CD8-positive, alpha-beta memory T cell (primary cell): ENCODE results near the gene ERGIC1. TPM values are rescaled to one million over a fixed set of nuclear protein-coding genes. Genes with fewer than 3 reads are reported as not detected.
A peak's percentile ranks its signal among the peaks of the same experiment; 100 is the strongest.
"Not testable (repeated sequence)": the region's sequence is repeated elsewhere in the genome, so short reads cannot be mapped to it uniquely, and the experiment has no call there.

ENCODE experiments used
- CTCF ChIA-PET: fragments of 350-600 bp; sonication (Branson Sonifier 250); formaldehyde crosslinking; loops from one replicate; lab custom pipeline; 2021; ENCODE audit warnings: antibody characterized with exemption; lab: Charles Lee
- POLR2A ChIA-PET: fragments of 350-600 bp; sonication (Branson Sonifier 250); formaldehyde crosslinking; loops from one replicate; lab custom pipeline; 2021; ENCODE audit warnings: antibody characterized with exemption; lab: Charles Lee
- DNase-seq, 5 donors: peaks; one replicate each; pipeline versions ENCODE4 v3.0.0 to v3.0.0-alpha.2; 2020 to 2022; ENCODE audit warnings: mixed read lengths in 1 of 5
- H3K27ac ChIP-seq: one replicate; pipeline ENCODE4 v1.7.0; 2013; ENCODE audit warnings: low read depth, mild to moderate bottlenecking, low read length, moderate library complexity
- H3K27me3 ChIP-seq: 2 replicates; pipeline ENCODE4 v1.7.0; 2013; ENCODE audit warnings: low read length, mild to moderate bottlenecking; ENCODE audit not compliant: insufficient read depth, poor library complexity, severe bottlenecking
- H3K36me3 ChIP-seq: 2 replicates; pipeline ENCODE4 v1.7.0; 2013; ENCODE audit warnings: mild to moderate bottlenecking, low read length, moderate library complexity; ENCODE audit not compliant: insufficient read depth
- H3K4me1 ChIP-seq: 2 replicates; pipeline ENCODE4 v1.7.0; 2013; ENCODE audit warnings: mild to moderate bottlenecking, low read length, moderate library complexity; ENCODE audit not compliant: insufficient read depth
- H3K4me3 ChIP-seq: 2 replicates; pipeline ENCODE4 v1.7.0; 2013; ENCODE audit warnings: mild to moderate bottlenecking, low read length
- H3K9me3 ChIP-seq: 2 replicates; pipeline ENCODE4 v1.7.0; 2013; ENCODE audit warnings: mild to moderate bottlenecking, low read length
- H3K27ac Mint-ChIP-seq, 8 donors: one replicate each; pipeline ENCODE4 v1.8.0; 2020 to 2021; ENCODE audit warnings: mixed read lengths in 8 of 8, mild to moderate bottlenecking in 6 of 8, inconsistent platforms in 3 of 8, moderate library complexity in 3 of 8
- H3K27me3 Mint-ChIP-seq, 2 donors: one replicate each; pipeline ENCODE4 v1.8.0; 2020 to 2021; ENCODE audit warnings: mixed read lengths in 2 of 2, mild to moderate bottlenecking in 1 of 2, moderate library complexity in 1 of 2
- H3K36me3 Mint-ChIP-seq, 3 donors: one replicate each; pipeline ENCODE4 v1.8.0; 2020 to 2021; ENCODE audit warnings: mixed read lengths in 3 of 3, inconsistent platforms in 1 of 3, mild to moderate bottlenecking in 1 of 3
- H3K4me1 Mint-ChIP-seq, 3 donors: one replicate each; pipeline ENCODE4 v1.8.0; 2020 to 2021; ENCODE audit warnings: mixed read lengths in 3 of 3, inconsistent platforms in 1 of 3, mild to moderate bottlenecking in 1 of 3
- H3K4me3 Mint-ChIP-seq, 7 donors: one replicate each; pipeline ENCODE4 v1.8.0; 2020 to 2021; ENCODE audit warnings: mixed read lengths in 7 of 7, mild to moderate bottlenecking in 6 of 7, moderate library complexity in 4 of 7, inconsistent platforms in 2 of 7
- H3K9me3 Mint-ChIP-seq, 5 donors: one replicate each; pipeline ENCODE4 v1.8.0; 2020 to 2022; ENCODE audit warnings: mixed read lengths in 5 of 5, mild to moderate bottlenecking in 3 of 5, moderate library complexity in 2 of 5, inconsistent platforms in 1 of 5
- polyA plus RNA-seq: library from polyadenylated mRNA; unstranded; fragments of 300-500 nt; fragmentation: Illumina TruSeq; gene quantifications from one replicate; pipeline ENCODE4 v1.2.3, GENCODE V29; 2021
- total RNA-seq, 2 experiments: library from RNA; stranded (reverse); gene quantifications; one replicate each; pipeline ENCODE4 v1.2.3, GENCODE V29; 2021

Gene ERGIC1
- total and polyA plus RNA-seq, 3 experiments from 2014 or later, result 25.9 to 39.9 (median 39.7) TPM

DNA sequence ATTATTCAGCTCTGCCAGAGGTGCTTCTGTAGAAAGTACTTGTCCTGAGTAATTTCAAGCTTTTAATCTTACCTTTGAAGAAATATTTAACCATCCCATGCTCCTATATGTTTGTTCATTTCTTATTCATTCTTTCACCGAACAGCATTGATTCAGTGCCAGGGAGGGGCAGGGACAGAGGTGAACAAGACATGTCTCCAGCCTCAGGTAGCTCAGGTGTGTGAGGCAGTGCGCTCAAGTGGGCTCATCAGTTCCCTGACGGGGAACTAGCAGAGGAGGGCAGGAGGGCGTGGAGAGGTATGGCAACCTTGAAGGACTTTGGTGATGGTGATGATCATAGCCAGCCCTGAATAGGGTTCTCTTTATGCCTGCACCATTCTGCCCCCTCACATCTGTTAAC is 25.9 kb downstream of the ERGIC1 start:
- no peak overlapping the region for H3K27ac ChIP-seq
- Mint-ChIP-seq H3K27ac (peak overlapping the region in 6 of 8 donors; percentile 2 to 86 (median 70)), H3K4me1 (peaks cover 33 to 53% (median 44%) of the 10 kb centered on the region in 3 donors), H3K27me3 (no peaks in the 10 kb centered on the region), H3K9me3 (no peaks in the 10 kb centered on the region), H3K36me3 (peaks cover 4 to 22% (median 4%) of the 10 kb centered on the region in 3 donors), H3K4me3 (peak overlapping the region in 2 of 7 donors; percentile 5 to 50)
- peaks cover 2% of the 10 kb centered on the region for H3K4me1 ChIP-seq
- POLR2A ChIA-PET, result no interaction called here
- H3K36me3 ChIP-seq, result no peaks in the 10 kb centered on the region
- no peaks in the 10 kb centered on the region for H3K9me3 ChIP-seq
- CTCF ChIA-PET, result interaction anchor here (0.6 to 2.1 kb wide), 5 partner anchors 34 to 146 kb away, joined by 3 to 8 read pairs (median 3); partner anchors contain the start of gene DUSP1
- no peak overlapping the region for H3K4me3 ChIP-seq
- no peaks in the 10 kb centered on the region for H3K27me3 ChIP-seq
- DNase-seq, result no peak

DNA sequence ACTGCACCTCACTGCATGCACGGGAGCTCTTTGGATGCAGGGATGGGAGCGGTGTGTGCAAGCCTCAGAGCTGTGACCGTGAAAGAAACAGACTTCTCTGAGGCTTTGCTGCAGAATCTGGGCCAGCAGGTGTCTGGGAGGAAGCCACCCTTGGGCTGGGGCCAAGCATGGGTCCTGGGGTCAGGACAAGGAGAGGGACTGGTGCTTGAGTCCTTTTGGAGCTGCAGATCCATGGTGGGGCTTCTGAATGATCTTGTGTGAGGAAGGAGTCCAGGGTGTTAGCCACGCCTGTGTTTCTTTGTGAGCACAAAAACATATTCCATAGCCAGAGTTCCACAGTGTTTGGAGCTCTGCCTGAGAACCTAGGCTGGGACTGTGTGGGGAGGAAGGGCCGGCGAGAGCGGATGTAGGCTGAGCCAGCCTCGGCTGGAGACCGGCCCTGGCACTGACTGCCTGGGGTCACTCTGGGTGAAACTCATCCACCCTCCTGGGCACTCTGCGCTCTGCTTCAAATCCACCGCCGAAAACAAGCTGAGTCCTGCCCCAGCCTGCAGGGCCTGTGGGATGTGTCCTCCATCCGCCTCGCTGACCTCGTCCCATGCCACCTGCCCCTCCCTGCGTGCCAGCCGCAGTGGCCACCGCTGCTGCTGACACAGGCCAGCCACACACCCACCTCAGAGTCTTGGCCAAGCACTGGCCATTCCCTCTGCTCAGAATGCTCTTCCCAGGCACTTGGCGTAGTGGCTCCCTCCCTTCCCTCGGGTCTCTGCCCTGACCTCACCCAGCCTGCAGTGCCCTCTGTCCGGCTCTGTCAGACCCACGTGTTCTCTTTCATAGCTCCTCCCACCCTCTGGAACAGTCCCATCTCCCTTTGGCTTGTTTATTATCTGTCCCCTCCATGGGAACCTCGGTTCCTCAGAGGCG is 26.7 kb downstream of the ERGIC1 start:
- Histone ChIP-seq H3K4me3 (no peak overlapping the region), H3K27me3 (no peaks in the 10 kb centered on the region), H3K9me3 (no peaks in the 10 kb centered on the region), H3K36me3 (no peaks in the 10 kb centered on the region), H3K4me1 (no peaks in the 10 kb centered on the region), H3K27ac (no peak overlapping the region)
- DNase-seq, result no peak
- Mint-ChIP-seq H3K36me3 (peaks cover 4 to 18% (median 4%) of the 10 kb centered on the region in 3 donors), H3K4me1 (peaks cover 33 to 52% (median 45%) of the 10 kb centered on the region in 3 donors), H3K27ac (peak overlapping the region in 7 of 8 donors; percentile 75 to 90 (median 86)), H3K4me3 (peak overlapping the region in 5 of 7 donors; percentile 3 to 67 (median 23)), H3K9me3 (no peaks in the 10 kb centered on the region), H3K27me3 (no peaks in the 10 kb centered on the region)
- ChIA-PET POLR2A (no interaction called here), CTCF (interaction anchor here (0.6 to 2.1 kb wide), 5 partner anchors 33 to 146 kb away, joined by 3 to 8 read pairs (median 3); no protein-coding TSS in a partner anchor)

DNA sequence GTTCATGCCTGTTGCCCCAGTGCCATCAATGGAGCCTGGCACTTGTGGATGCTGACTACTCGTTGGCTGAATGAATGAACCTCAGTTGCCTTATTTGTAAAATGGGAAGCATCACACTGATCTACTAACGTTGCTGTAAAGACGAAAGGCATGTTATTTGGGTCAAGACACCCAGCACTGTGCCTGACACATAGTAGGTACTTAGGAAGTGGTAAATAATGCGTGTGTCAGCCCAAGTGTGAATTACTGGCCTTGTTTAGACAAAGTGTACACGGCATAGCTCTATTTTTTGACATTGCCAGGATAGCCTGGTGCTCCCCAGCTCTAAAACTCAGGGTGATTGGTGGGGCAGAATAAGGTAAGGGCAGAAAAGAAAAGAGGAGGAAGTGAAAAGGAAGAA is 27.4 kb downstream of the ERGIC1 start:
- no peaks in the 10 kb centered on the region for H3K36me3 ChIP-seq
- Mint-ChIP-seq H3K4me1 (peaks cover 33 to 50% (median 42%) of the 10 kb centered on the region in 3 donors), H3K27ac (peak overlapping the region in 7 of 8 donors; percentile 69 to 90 (median 79)), H3K4me3 (peak overlapping the region in 2 of 7 donors; percentile 23 to 67), H3K27me3 (no peaks in the 10 kb centered on the region), H3K36me3 (peaks cover 4 to 14% (median 4%) of the 10 kb centered on the region in 3 donors), H3K9me3 (no peaks in the 10 kb centered on the region)
- no peak for DNase-seq
- no peaks in the 10 kb centered on the region for H3K4me1 ChIP-seq
- no peak overlapping the region for H3K4me3 ChIP-seq
- POLR2A ChIA-PET, result no interaction called here
- no peak overlapping the region for H3K27ac ChIP-seq
- H3K9me3 ChIP-seq, result no peaks in the 10 kb centered on the region
- CTCF ChIA-PET, result interaction anchor here (1.0 kb wide), 1 partner anchor 89 kb away, joined by 4 read pairs; no protein-coding TSS in a partner anchor
- no peaks in the 10 kb centered on the region for H3K27me3 ChIP-seq

DNA sequence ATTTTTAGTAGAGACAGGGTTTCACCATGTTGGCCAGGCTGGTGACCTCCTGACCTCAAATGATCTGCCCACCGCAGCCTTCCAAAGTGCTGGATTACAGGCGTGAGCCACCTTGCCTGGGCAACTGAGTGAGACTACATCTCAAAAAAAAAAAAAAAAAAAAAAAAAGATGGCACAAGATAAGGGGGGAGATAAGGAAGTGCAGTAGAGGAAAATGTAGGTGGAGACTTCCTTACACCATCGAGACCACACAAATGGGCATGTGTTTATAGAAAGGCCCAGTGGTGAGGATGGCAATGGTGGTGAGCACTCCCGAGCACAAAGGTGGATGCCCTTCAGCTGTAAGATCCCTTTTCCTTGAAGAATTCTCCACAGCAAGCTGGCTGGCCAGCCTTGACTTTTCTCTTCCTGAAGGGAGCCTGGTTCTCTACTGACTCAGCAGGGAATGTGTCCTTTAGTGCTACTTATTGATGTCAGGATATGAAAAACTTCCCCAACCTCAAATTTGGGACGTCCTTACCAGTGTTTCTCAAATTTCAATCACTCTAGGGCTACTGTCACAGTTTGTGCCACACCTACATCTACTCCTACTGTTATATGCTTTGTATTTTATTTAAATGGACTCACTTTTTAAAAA is 28.2 kb downstream of the ERGIC1 start:
- H3K9me3 Mint-ChIP-seq, result no peaks in the 10 kb centered on the region
- Histone ChIP-seq H3K4me3 (no peak overlapping the region), H3K27me3 (no peaks in the 10 kb centered on the region), H3K9me3 (no peaks in the 10 kb centered on the region), H3K27ac (no peak overlapping the region), H3K36me3 (no peaks in the 10 kb centered on the region), H3K4me1 (no peaks in the 10 kb centered on the region)
- peaks cover 33 to 54% (median 41%) of the 10 kb centered on the region in 3 donors for H3K4me1 Mint-ChIP-seq
- peaks cover 4 to 13% (median 4%) of the 10 kb centered on the region in 3 donors for H3K36me3 Mint-ChIP-seq
- H3K4me3 Mint-ChIP-seq, result peak overlapping the region in 2 of 7 donors; percentile 39 to 52
- no peak for DNase-seq
- H3K27ac Mint-ChIP-seq, result peak overlapping the region in 7 of 8 donors; percentile 40 to 88 (median 58)
- POLR2A ChIA-PET, result no interaction called here
- CTCF ChIA-PET, result interaction anchor here (1.0 kb wide), 1 partner anchor 90 kb away, joined by 4 read pairs; no protein-coding TSS in a partner anchor
- no peaks in the 10 kb centered on the region for H3K27me3 Mint-ChIP-seq

DNA sequence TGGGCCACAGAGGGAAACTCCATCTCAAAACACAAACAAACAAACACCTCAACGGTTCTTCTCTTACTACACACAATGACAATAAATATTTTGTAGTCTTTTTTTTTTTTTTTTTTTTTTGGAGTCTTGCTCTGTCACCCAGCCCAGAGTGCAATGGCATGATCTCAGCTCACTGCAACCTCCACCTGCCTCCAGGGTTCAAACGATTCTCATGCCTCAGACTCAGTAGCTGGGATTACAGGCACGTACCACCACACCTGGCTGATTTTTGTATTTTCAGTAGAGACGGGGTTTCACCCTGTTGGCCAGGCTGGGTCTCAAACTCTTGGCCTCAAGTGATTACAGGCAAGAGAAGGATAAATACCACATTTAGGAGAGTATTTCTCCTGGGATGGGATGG is 30.1 kb downstream of the ERGIC1 start:
- H3K27ac ChIP-seq, CTCF ChIA-PET, POLR2A ChIA-PET, H3K4me1 ChIP-seq, H3K9me3 ChIP-seq, H3K9me3 Mint-ChIP-seq, H3K27me3 Mint-ChIP-seq, H3K36me3 ChIP-seq, H3K4me3 ChIP-seq, DNase-seq, H3K27me3 ChIP-seq, H3K4me3 Mint-ChIP-seq: not testable (repeated sequence)
- Mint-ChIP-seq H3K4me1 (peaks cover 45 to 65% (median 47%) of the 10 kb centered on the region in 3 donors), H3K27ac (peak overlapping the region in 3 of 8 donors; percentile 52 to 86 (median 82)), H3K36me3 (peaks cover 0 to 12% (median 1%) of the 10 kb centered on the region in 3 donors)

DNA sequence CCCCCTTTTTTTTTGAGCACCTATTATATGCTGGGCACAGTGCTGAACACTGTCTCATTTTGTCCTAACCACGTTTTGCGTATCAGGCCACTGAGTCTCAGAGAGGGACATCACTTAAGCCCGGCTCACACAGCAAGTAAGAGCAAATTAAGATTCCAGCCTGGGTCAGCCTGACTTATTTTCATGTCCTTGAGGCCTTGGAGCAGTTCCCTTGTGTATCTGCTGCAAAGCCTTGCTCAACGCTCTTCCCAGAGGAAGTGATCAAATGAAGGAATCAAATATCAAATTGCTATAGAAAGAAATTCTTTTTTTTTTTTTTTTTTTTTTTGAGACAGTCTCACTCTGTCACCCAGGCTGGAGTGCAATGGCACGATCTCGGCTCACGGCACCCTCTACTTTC is 30.7 kb downstream of the ERGIC1 start:
- no peaks in the 10 kb centered on the region for H3K36me3 ChIP-seq
- H3K9me3 ChIP-seq, result no peaks in the 10 kb centered on the region
- peak overlapping the region in 2 of 8 donors; percentile 52 to 76 for H3K27ac Mint-ChIP-seq
- peaks cover 45 to 64% (median 48%) of the 10 kb centered on the region in 3 donors for H3K4me1 Mint-ChIP-seq
- DNase-seq, result no peak
- H3K27me3 Mint-ChIP-seq, result no peaks in the 10 kb centered on the region
- CTCF ChIA-PET, result no interaction called here
- H3K36me3 Mint-ChIP-seq, result peaks cover 0 to 12% (median 1%) of the 10 kb centered on the region in 3 donors
- no peak overlapping the region for H3K27ac ChIP-seq
- no peak overlapping the region for H3K4me3 ChIP-seq
- no peaks in the 10 kb centered on the region for H3K9me3 Mint-ChIP-seq
- H3K4me1 ChIP-seq, result peaks cover 4% of the 10 kb centered on the region
- no peak overlapping the region for H3K4me3 Mint-ChIP-seq
- H3K27me3 ChIP-seq, result no peaks in the 10 kb centered on the region
- POLR2A ChIA-PET, result interaction anchor here (0.7 kb wide), 1 partner anchor 169 kb away, joined by 9 read pairs; no protein-coding TSS in a partner anchor

DNA sequence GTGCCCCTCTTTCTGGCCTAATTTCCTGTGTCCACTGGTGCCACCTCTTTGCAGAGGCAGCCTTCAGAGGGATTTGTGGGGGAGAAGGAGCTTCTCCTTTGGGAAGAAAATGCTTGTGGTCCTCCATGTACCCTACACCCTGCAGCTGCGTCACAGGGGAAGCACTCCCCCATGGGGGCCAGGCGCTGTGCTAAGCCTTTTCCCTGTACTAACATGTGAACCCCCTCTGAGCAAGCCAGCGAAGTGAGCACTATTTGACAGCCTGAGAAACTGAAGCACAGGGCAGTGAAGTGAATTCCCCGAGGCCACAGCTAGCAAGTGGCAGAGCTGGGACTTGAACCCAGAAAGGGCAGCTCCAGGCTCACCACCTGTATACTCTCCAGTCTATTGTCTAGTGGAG is 32.3 kb downstream of the ERGIC1 start:
- no peaks in the 10 kb centered on the region for H3K27me3 Mint-ChIP-seq
- CTCF ChIA-PET, result no interaction called here
- no peaks in the 10 kb centered on the region for H3K9me3 Mint-ChIP-seq
- H3K4me3 Mint-ChIP-seq, result no peak overlapping the region
- POLR2A ChIA-PET, result no interaction called here
- H3K27me3 ChIP-seq, result no peaks in the 10 kb centered on the region
- H3K27ac Mint-ChIP-seq, result peak overlapping the region in 2 of 8 donors; percentile 21 to 84
- H3K9me3 ChIP-seq, result no peaks in the 10 kb centered on the region
- H3K4me1 Mint-ChIP-seq, result peaks cover 30 to 48% (median 35%) of the 10 kb centered on the region in 3 donors
- H3K36me3 ChIP-seq, result no peaks in the 10 kb centered on the region
- no peak for DNase-seq
- H3K4me3 ChIP-seq, result no peak overlapping the region
- H3K27ac ChIP-seq, result no peak overlapping the region
- H3K36me3 Mint-ChIP-seq, result peaks cover 0 to 11% (median 1%) of the 10 kb centered on the region in 3 donors
- peaks cover 4% of the 10 kb centered on the region for H3K4me1 ChIP-seq
